GM18868 (cell line): ENCODE data around the gene PIN1.
A peak's percentile ranks its signal among the peaks of the same experiment; 100 is the strongest.
"Not testable (repeated sequence)": the region's sequence is repeated elsewhere in the genome, so short reads cannot be mapped to it uniquely, and the experiment has no call there.

Experiments
- ATAC-seq: cut with Tn5 transposase; IDR thresholded peaks from one replicate; pipeline ENCODE4 v1.9.1; 2021; ENCODE audit warnings: mild to moderate bottlenecking, moderate library complexity; ENCODE audit not compliant: unreplicated experiment

The PIN1 gene

DNA sequence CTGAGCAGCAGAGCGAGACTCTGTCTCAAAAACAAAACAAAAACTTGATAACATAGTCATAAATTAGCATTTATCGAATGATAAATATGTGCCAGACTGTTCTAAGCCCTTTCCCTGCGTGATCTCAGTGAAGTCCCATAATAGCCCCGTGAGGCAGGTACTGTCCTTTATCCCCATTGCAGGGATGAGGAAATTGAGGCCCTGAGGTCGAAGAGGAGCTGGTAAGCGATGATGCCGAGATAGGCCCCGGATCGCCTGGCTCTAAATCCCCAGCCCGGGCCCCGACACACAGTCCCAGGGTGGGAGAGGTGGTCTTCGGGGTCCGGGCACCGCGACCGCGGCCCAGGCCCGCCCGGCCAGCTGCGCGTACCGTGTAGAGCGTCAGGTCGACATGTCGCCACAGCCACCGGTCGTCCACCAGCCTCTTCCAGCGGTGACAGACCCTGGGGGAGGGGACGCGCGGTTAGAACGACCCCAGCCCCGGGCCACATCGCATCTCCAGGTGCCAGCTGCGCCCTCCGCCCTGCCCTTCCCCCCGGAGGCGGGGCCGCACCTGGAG is 16.9 kb upstream of the PIN1 start:
- ATAC-seq: no peak

DNA sequence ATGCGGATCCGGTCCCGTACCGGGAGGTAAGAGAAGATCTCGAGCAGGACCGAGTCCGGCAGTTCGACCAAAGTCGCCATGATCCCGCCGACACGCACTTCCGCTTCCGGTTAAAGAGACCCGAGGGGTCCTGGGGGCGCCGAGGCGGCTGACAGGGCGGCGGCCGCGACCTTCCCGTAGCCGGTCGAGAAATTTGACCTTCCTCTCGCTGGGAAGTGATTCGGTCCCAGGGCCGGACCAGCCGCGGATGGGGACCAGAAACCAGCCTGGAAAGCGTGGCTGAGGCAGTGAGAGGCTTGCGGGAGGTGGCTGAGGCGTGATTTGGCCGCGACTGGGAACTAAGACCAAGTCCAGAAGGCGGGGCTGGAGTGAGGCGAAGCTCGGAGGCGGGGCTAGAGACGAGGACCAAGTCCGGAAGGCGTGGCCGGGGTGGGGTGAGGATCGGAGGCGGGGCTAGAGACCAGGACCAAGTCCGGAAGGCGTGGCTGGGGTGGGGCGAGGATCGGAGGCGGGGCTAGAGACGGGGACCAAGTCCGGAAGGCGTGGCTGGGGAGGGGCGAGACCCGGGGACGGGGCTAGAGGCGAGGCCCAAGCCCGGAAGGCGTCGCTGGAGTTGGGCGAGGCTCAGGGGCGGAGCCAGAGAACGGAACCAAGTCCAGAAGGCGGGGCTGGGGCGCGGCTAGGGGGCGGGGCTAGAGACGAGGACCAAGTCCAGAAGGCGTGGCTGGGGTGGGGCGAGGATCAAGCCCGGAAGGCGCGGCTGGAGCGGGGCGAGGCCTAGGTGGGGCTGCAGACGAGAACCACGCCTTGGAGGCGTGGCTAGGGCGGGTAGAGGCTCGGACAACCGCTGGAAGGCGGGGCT is 16.2 kb upstream of the PIN1 start, which contains the start of gene FBXL12:
TSS of gene FBXL12 (minus strand) at position 346 of the 862 bp plus-strand sequence. CDS start at position 80, 266 bp downstream.
- peak; percentile 85 for ATAC-seq

DNA sequence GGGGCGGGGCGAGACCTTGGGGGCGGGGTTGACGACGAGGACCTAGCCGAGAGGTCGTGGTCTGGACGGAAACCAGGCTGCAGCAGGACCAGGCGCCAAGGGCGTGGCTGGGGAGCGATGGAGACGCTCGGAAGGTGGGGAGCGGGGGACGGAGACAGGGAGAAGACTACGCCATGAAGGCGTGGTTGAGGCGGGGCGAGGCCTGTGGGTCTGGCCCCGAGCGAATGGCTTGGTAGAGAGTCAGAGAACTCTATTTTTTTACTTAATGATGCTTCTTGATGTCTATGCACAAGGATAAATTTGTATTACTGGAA is 15.6 kb upstream of the PIN1 start:
- no peak for ATAC-seq

DNA sequence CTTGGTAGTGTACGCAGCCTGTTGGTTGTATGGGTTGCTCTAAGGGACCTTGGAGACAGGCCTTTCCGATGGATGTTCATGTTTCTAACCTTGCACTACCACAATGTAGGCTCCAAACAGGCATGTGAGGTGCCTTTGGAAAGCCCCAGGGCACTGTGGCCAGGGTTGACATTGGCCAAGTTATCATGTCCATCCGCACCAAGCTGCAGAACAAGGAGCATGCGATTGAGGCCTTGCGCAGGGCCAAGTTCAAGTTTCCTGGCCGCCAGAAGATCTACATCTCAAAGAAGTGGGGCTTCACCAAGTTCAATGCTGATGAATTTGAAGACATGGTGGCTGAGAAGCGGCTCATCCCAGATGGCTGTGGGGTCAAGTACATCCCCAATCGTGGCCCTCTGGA is 15.1 kb upstream of the PIN1 start:
- ATAC-seq: not testable (repeated sequence)

DNA sequence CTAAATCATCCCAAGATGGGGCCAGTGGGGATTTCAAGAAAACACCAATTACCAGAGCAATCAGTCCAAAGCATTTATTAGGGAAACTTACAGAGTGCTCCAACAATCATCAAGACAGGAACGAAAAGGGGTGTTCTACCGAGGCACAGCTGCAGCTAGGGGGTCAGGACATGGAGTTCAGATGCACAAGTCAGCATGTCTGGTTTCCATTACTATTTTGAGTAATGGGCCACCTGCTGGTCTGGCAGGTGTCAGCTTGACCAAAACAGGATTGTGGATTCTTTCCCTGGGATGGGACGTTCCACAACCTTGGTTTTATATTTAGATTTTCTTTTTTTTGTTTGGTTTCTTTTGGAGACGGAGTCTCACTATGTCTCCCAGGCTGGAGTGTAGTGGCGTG is 11.3 kb upstream of the PIN1 start:
- ATAC-seq: no peak

DNA sequence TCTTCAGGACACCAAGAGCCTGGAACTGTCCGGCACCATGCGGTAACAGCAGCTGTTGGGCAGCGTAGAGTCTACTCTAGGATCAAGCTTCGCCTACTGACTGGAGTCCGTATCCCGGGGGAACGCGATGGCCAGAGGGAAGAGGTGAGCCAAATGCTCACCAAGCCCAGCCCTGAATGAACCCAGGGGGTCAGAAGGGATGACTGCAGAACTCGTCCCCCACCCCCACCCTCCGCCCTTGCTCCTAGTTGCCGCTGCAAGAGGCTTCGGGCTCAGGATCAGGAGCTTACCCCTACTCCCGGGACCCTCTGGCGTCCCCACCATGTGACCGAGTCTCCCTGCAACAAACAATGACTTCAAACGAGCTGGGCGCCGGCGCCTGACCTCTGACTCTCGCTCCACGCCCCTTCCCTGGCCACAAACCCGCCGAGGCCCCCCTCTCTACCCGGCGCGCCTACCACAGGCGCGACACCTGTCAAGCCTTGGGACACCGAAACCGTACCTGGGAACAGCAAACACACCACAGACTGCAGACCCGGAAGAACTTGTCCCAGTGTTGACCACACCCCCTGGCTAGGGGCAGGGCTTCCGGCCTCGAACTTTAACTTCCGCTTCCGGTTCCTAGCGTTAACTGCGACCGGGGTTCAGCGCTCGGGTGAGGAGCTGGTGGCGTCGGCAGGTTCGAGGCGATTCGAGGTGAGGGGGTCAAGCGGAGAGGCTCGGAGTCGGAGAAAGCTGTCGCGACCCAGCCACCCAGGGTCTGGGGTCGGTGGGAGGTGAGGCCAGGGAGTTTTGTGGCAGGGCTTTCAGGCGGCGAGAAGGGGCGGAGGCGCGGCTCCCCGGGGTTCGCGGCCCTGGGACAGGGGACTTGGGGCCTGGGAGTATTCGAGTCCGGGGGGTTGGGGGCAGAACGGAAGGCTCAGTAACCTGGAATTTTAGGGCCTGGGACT is 7.6 kb upstream of the PIN1 start, which contains the start of gene UBL5:
TSS of gene UBL5 (plus strand) at position 630 of the 950 bp plus-strand sequence. CDS start 420 bp downstream, outside the sequence.
- ATAC-seq: peak; percentile 92

DNA sequence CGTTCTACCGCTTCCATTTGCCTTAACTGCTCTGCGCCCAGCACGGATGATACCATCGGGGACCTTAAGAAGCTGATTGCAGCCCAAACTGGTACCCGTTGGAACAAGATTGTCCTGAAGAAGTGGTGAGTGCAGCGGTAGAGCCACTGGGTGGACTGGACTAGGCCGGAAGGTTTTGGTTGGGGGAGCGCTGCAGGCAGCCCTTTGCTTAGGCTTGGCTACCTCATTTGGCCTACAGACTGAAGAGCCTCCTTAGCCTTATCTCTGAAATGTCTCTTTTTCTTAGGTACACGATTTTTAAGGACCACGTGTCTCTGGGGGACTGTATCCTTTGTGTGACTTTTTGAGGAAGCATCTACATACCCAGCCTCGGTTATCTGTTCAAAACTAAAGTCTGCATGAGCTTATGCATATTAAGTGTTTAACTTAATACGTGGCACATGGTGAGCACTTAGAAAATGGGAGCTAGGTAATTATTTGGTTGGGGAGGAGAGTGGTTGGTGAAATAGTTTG is 6.5 kb upstream of the PIN1 start:
- ATAC-seq: no peak

DNA sequence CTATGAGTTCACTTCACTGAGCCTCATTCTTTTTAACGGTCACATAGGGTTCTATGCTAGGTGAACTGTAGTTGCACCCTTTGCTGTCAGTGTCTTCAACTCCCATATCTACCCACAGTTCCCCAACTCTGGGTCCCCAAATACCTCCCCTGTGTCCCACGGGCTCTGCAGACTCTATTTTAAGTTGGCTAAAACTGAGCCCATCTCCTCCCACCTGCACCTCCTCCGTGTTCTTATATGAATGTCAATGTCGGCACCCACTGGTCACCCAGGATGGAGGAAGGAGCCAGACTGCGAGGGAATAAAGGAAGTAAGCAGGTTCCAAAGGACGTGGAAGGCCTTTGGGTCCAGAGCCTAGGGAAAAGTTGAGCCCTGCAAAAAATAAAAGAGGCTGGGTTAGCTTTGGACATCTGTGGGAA is 802 bp upstream of the PIN1 start:
- no peak for ATAC-seq

DNA sequence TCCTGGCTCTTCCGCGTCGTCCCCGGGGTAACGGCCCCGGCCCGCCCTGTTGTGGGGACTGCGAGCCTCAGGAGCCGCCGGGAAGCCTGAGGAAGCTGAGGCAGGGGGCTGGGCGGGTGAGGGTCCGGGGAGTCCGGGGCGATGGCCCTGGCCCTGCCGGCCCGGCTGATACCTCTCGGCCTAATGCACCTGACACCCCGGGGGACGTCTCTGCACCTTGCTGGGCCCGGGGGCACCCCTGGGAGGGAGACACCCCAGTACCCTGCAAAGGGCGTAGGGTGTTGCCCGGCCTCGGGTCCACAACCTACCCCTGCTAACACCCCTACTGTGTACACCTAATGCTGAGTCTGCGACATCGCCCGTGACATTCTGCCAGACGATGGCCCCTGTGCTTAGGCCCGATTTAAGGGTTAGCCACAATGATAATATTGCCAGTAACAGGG is 410 bp downstream of the PIN1 start:
- ATAC-seq: peak; percentile 3

DNA sequence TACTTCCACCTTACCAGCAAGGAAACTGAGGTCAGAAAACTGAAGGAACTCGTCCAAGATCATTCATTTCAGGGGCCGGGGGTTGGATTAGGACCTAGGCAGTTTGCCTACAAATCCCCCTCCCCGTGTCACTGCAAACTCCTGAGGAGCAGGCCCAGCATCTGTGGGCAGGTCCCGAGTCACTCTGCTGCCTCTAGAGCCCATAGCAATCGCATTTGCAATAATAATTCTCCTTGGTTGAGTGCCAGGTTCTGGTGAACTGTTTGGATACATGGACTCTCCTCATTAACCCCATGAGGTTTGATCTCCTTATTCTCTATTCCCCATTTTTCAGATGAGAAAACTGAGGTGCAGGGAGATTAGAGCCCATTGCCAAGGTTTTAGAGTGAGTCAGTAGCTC is 903 bp downstream of the PIN1 start:
- ATAC-seq: no peak

DNA sequence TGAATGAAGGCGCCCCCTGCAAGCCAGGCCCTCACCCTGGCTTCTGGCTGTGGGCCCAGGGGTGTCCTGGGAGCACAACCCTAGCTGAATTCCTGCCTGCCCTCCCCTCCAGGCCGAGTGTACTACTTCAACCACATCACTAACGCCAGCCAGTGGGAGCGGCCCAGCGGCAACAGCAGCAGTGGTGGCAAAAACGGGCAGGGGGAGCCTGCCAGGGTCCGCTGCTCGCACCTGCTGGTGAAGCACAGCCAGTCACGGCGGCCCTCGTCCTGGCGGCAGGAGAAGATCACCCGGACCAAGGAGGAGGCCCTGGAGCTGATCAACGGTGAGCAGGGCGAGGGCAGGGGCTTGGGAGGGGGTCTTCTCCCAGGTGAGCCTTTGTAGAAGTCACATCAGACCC is 3.2 kb downstream of the PIN1 start:
- ATAC-seq: no peak

DNA sequence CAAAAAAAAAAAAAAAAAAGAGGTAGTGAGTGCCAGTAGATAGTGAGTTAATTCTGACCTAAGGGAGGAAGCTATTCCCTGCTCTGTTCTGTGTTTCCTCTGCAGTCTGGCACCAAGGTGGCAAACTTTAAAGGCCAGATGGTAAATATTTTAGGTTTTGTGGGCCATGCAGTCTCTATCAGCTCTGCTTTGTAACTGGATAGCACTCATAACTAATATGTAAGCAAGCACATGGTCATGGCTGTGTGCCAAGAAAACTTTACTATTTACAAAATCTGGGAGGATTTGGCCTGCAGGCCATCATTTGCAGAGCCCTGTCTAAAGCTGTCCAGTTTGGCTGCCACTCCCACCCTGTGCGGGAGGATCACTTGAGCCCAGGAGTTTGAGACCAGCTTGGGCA is 4.3 kb downstream of the PIN1 start:
- ATAC-seq: no peak

DNA sequence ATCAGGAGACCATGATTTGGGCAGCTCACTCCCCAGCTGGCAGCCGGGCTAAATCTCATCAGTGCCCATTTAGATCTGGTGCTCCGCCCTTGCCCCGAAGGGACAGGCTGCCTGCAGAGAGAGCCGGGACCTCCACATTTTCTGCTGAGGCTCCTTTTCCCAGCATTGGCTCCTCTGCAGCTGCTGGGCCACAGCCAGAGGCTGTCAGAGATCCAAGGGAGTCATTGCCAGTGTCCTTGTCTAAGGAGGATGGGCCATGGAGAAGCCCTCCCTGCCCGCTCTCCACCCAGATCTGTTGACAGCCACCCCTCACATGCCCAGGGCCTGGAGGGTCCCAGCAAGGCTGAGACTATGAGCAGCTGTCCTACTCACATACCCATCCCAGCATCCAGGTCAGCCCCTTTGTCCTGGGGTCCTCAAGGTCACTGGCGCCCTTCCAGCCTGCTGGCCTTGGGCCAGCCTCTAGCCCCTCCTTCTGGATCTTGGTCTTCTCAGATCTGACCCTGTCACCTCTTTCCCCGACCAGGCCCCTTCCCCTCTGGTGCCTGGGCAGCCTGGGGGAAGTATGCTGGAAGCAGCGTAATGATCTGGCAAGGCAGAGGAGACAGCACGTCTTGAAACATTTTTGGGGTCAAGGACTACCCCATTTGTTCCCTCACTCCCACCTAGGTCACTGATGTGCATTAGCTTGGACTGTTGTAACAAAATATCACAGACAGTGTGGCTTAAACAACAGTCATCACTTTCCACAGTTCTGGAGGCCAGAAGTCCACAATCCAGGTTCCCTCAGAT is 7.9 kb downstream of the PIN1 start:
- no peak for ATAC-seq

DNA sequence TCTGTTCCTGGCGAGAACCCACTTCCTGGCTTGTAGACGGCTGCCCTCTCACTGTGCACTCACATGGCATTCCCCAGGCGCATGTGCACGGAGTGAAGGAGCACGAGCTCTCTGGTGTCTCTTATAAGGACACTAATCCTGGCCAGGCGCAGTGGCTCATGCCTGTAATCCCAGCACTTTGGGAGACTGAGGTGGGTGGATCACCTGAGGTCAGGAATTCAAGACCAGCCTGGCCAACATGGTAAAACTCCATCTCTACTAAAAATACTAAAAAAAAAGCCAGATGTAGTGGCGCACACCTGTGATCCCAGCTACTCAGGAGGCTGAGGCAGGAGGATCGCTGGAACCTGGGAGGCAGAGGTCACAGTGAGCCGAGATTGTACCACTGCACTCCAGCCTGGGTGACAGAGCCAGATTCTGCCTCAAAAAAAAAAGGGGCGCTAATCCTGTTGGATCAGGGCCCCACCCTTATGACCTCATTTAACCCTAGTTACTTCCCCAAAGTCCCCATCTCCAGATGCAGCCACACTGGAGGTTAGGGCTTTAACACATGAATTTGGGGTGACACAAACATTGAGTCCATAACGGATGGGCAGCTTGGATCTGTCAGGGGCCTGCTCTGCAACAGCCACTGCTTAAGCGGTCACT is 8.6 kb downstream of the PIN1 start:
- not testable (repeated sequence) for ATAC-seq

DNA sequence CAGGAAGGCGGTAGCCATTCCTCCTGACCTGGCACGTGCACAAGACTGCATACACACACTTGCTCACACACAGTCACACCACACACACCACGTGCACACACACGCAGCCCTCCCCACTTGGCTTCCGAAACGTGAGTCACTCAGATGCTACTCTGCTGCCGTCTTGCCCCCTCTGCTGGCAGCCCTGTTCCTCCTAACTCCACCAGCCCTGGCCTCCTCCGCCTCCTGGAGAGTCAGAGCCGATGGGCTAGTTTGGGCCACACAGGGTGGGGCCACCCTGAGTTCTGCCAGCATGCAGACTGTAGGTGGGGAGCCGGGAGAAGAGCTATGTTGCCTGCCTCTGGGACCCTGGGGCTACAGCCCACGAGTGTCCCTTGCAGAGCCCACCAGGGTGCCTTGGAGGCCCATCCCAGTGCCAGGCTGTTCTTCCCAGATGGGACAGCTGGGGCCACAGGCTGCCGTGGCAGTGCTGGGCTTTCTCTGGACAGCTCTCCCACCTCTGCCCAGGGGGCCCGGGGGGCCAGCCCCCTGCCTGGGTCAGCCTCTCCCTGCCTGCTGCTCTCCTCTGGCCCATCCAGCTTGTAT is 12.1 kb downstream of the PIN1 start:
- ATAC-seq: no peak

DNA sequence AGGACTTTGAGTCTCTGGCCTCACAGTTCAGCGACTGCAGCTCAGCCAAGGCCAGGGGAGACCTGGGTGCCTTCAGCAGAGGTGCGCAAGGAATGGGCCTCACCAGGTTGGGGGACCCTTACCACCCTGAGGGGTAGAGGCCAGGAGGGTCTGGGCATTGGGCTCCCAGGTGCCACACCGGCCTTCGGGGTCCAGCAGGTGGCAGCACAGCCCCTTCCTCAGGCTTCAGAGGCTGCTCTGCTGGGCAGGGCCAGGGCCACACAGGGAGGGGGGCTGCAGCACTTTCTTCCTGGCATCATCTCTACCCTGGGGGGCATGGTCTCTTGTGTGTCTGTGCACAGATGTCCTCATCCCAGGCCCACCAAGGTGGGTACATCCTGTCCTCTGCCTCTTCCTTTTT is 12.9 kb downstream of the PIN1 start:
- no peak for ATAC-seq

DNA sequence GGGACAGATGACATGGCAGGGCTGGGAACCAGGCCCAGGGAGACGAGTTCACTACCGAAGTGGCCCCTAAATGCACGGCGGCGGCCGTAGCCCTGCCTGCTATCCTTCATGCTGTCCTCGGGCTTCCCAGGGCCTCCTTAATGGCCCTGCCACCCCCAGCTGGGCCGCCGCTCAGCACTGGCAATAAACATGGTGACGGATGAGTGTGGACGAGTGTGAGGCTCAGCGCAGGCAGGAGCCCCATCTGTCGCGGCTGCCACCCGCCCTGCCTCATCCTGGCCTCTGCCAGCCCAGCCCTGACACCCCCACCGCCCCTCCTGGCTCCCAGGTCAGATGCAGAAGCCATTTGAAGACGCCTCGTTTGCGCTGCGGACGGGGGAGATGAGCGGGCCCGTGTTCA is 13.6 kb downstream of the PIN1 start:
- no peak for ATAC-seq

DNA sequence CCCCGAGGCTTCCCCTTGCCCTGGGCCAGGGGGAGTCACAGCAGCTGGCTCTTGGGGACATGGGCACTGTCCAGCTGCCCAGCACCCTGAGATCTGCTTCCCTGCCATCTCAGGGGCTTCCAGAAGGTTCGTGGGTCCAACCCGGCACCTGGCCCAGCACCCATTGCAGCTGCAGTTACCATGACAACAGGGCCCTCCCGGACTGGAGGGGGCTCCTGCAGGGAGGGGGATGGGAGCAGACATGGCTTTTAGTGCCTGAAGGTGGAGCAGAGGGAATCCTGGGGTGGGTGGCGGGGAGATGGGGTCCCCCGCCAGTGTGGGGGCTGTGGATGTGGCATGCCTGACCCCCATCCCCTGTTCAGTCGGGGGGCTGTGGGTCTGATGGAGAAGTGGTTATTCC is 14.7 kb downstream of the PIN1 start:
- ATAC-seq: no peak

DNA sequence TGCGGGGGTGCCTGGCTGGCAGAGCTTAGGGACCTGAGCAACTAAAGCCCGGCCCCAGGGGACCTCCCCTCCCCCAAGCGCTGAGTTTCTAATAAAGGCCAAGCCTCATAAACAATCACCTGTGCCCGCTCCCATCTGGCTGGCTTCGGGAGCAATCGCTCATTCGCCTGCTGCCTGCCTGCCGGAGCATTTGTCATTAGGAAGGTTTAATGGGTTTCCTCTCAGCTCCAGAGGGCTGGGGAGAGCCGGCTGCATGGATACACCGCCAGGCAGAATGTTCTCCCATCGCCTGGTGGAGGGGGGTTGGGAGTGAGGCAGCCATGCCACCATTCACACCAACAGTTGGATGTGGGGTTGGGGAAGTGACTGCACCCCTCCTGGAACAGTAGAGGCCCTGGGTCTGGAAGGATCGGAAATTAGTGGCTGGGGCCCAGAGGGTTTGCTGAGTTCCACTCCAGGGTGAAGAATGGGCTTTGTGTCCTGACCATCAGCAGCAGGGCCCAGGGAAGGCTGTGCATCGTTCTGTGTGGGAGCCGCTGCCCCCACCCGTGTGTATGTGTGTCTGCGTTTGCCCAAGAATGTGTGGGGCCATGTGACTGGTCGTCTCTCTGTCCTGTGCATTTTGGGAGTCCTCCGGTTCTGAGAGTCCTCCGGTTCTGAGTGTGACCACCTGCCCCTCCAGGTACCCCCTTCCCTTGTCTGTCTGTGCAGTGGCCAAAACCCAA is 15.3 kb downstream of the PIN1 start:
- no peak for ATAC-seq
